Vagina (tissue), 2 donors: ENCODE results near the gene AGPAT1. TPM values are rescaled to one million over a fixed set of nuclear protein-coding genes. Genes with fewer than 3 reads are reported as not detected.

Experiments
- DNase-seq, 2 donors: peaks; one replicate each; pipeline ENCODE4 v3.0.0-alpha.2; 2017; ENCODE audit errors: extremely low spot score in 2 of 2
- H3K27ac ChIP-seq: fragments of 200-600 bp; sonication (generic); one replicate; pipeline ENCODE4 v1.5.1; 2019
- H3K27me3 ChIP-seq: fragments of 200-600 bp; sonication (generic); one replicate; pipeline ENCODE4 v1.5.1; 2019
- H3K36me3 ChIP-seq, 2 donors: fragments of 200-600 bp; sonication (generic); one replicate each; pipeline ENCODE4 v1.5.1; 2017 to 2019
- H3K4me1 ChIP-seq: fragments of 200-600 bp; sonication (generic); one replicate; pipeline ENCODE4 v1.5.1; 2019
- H3K4me3 ChIP-seq, 2 donors: fragments of 200-600 bp; sonication (generic); 1 replicate in 1 of 2; 2 replicates in 1 of 2; pipeline ENCODE4 v1.5.1; 2016 to 2019
- H3K9me3 ChIP-seq: fragments of 200-600 bp; sonication (generic); one replicate; pipeline ENCODE4 v1.5.1; 2019
- CTCF ChIP-seq, 3 experiments: fragments of 450-650 bp in 2 of 3; fragments of 200-600 bp in 1 of 3; sonication (generic) in 1 of 3; IDR thresholded peaks; one replicate each; pipeline ENCODE4 v1.5.1; 2017 to 2019; ENCODE audit warnings: antibody characterized with exemption in 3 of 3, mild to moderate bottlenecking in 2 of 3, moderate library complexity in 2 of 3
- POLR2A ChIP-seq, 2 donors: fragments of 450-650 bp; IDR thresholded peaks; one replicate each; pipeline ENCODE4 v1.6.1; 2017; ENCODE audit warnings: antibody characterized with exemption in 2 of 2, mild to moderate bottlenecking in 2 of 2, moderate library complexity in 2 of 2
- POLR2AphosphoS5 ChIP-seq, 2 donors: sonication (generic); formaldehyde crosslinking; IDR thresholded peaks; one replicate each; pipeline ENCODE4 v1.9.0; 2017; ENCODE audit warnings: antibody characterized with exemption in 2 of 2, mild to moderate bottlenecking in 2 of 2, low read depth in 1 of 2; ENCODE audit not compliant: insufficient read depth in 1 of 2
- intact Hi-C: fragments of 100-400 bp; cut with DNase I; formaldehyde crosslinking; loops from one replicate; pipeline ENCODE4 v1.15.1; 2023
- total RNA-seq: library from RNA; depleted of rRNA; stranded (reverse); fragments of >200 nt; gene quantifications from one replicate; pipeline ENCODE4 v1.2.3, GENCODE V29; 2016

Gene AGPAT1
- total RNA-seq, 1 donor from 2014 or later, result 35.1 TPM

GRCh38 chr6:32220021-32220420 is 44.1 kb upstream of the AGPAT1 start:
- Histone ChIP-seq H3K4me3 (no peak overlapping the region), H3K27me3 (no peaks in the 10 kb centered on the region), H3K36me3 (no peaks in the 10 kb centered on the region), H3K9me3 (no peaks in the 10 kb centered on the region), H3K27ac (no peak overlapping the region), H3K4me1 (no peaks in the 10 kb centered on the region)
- no peak for DNase-seq
- no peak for TF ChIP-seq POLR2AphosphoS5 (IDR thresholded peaks at IDR 0.05; ENCODE audit: insufficient read depth in 1 of 2, low read depth in 1 of 2)
- no peak for TF ChIP-seq CTCF (IDR thresholded peaks at IDR 0.05)
- TF ChIP-seq POLR2A (IDR thresholded peaks at IDR 0.05), result no peak
- intact Hi-C loops, result no loop called here

GRCh38 chr6:32218167-32218566 is 42.3 kb upstream of the AGPAT1 start:
- no peaks in the 10 kb centered on the region for H3K36me3 ChIP-seq
- H3K4me1 ChIP-seq, result no peaks in the 10 kb centered on the region
- no peaks in the 10 kb centered on the region for H3K27me3 ChIP-seq
- intact Hi-C loops, result no loop called here
- H3K4me3 ChIP-seq, result no peak overlapping the region
- no peaks in the 10 kb centered on the region for H3K9me3 ChIP-seq
- DNase-seq, result no peak
- no peak for TF ChIP-seq POLR2A (IDR thresholded peaks at IDR 0.05)
- TF ChIP-seq POLR2AphosphoS5 (IDR thresholded peaks at IDR 0.05; ENCODE audit: insufficient read depth in 1 of 2, low read depth in 1 of 2), result no peak
- no peak for TF ChIP-seq CTCF (IDR thresholded peaks at IDR 0.05)
- no peak overlapping the region for H3K27ac ChIP-seq

GRCh38 chr6:32216998-32217397 is 41.1 kb upstream of the AGPAT1 start:
- Histone ChIP-seq H3K27ac (no peak overlapping the region), H3K36me3 (no peaks in the 10 kb centered on the region), H3K9me3 (no peaks in the 10 kb centered on the region), H3K4me1 (no peaks in the 10 kb centered on the region), H3K27me3 (no peaks in the 10 kb centered on the region), H3K4me3 (no peak overlapping the region)
- TF ChIP-seq CTCF (IDR thresholded peaks at IDR 0.05) (no peak), POLR2AphosphoS5 (IDR thresholded peaks at IDR 0.05; ENCODE audit: insufficient read depth in 1 of 2, low read depth in 1 of 2) (no peak), POLR2A (IDR thresholded peaks at IDR 0.05) (no peak)
- intact Hi-C loops, result no loop called here
- no peak for DNase-seq

GRCh38 chr6:32216285-32216684 is 40.4 kb upstream of the AGPAT1 start:
- no peaks in the 10 kb centered on the region for H3K9me3 ChIP-seq
- H3K4me1 ChIP-seq, result no peaks in the 10 kb centered on the region
- TF ChIP-seq POLR2AphosphoS5 (IDR thresholded peaks at IDR 0.05; ENCODE audit: insufficient read depth in 1 of 2, low read depth in 1 of 2), result no peak
- TF ChIP-seq CTCF (IDR thresholded peaks at IDR 0.05), result no peak
- intact Hi-C loops, result no loop called here
- H3K27me3 ChIP-seq, result no peaks in the 10 kb centered on the region
- DNase-seq, result no peak
- no peak overlapping the region for H3K4me3 ChIP-seq
- H3K27ac ChIP-seq, result no peak overlapping the region
- no peaks in the 10 kb centered on the region for H3K36me3 ChIP-seq

GRCh38 chr6:32215617-32216016 is 39.7 kb upstream of the AGPAT1 start:
- H3K27me3 ChIP-seq, result no peaks in the 10 kb centered on the region
- intact Hi-C loops, result no loop called here
- H3K27ac ChIP-seq, result no peak overlapping the region
- no peaks in the 10 kb centered on the region for H3K9me3 ChIP-seq
- no peak for TF ChIP-seq POLR2AphosphoS5 (IDR thresholded peaks at IDR 0.05; ENCODE audit: insufficient read depth in 1 of 2, low read depth in 1 of 2)
- TF ChIP-seq CTCF (IDR thresholded peaks at IDR 0.05), result no peak
- TF ChIP-seq POLR2A (IDR thresholded peaks at IDR 0.05), result no peak
- no peaks in the 10 kb centered on the region for H3K4me1 ChIP-seq
- DNase-seq, result no peak
- no peaks in the 10 kb centered on the region for H3K36me3 ChIP-seq
- H3K4me3 ChIP-seq, result no peak overlapping the region
